Breast epithelium (tissue), 4 donors: ENCODE results near the gene GLT6D1. TPM values are rescaled to one million over a fixed set of nuclear protein-coding genes. Genes with fewer than 3 reads are reported as not detected.
"Not testable (repeated sequence)": the region's sequence is repeated elsewhere in the genome, so short reads cannot be mapped to it uniquely, and the experiment has no call there.

Experiments used
- DNase-seq, 2 donors: peaks; one replicate each; pipeline ENCODE4 v3.0.0-alpha.2; 2019; ENCODE audit warnings: low spot score in 2 of 2
- H3K27ac ChIP-seq, 2 donors: fragments of 200-600 bp; sonication (generic) in 1 of 2; one replicate each; pipeline ENCODE4 v1.5.1; 2016 to 2019; ENCODE audit warnings: mild to moderate bottlenecking in 1 of 2
- H3K27me3 ChIP-seq, 2 donors: fragments of 200-600 bp; sonication (generic) in 1 of 2; one replicate each; pipeline versions ENCODE4 v1.5.1 to v1.6.0; 2017 to 2019; ENCODE audit warnings: control low read depth in 1 of 2, mild to moderate bottlenecking in 1 of 2
- H3K36me3 ChIP-seq: fragments of 200-600 bp; one replicate; pipeline ENCODE4 v1.5.1; 2019
- H3K4me1 ChIP-seq, 2 donors: fragments of 200-600 bp; sonication (generic); one replicate each; pipeline ENCODE4 v1.5.1; 2016 to 2019; ENCODE audit warnings: control low read depth in 1 of 2
- H3K4me3 ChIP-seq, 3 donors: fragments of 200-600 bp; sonication (generic); 1 replicate in 2 of 3; 2 replicates in 1 of 3; pipeline ENCODE4 v1.5.1; 2016 to 2019; ENCODE audit warnings: mild to moderate bottlenecking in 3 of 3, moderate library complexity in 2 of 3
- H3K9me3 ChIP-seq, 2 donors: fragments of 200-600 bp; sonication (generic) in 1 of 2; one replicate each; pipeline ENCODE4 v1.5.1; 2016 to 2019; ENCODE audit warnings: control low read depth in 1 of 2
- CTCF ChIP-seq, 3 donors: fragments of 450-650 bp; IDR thresholded peaks; one replicate each; pipeline ENCODE4 v1.5.1; 2016 to 2017; ENCODE audit warnings: antibody characterized with exemption in 3 of 3, mild to moderate bottlenecking in 3 of 3, moderate library complexity in 3 of 3
- POLR2A ChIP-seq: fragments of 450-650 bp; IDR thresholded peaks from one replicate; pipeline ENCODE4 v1.6.1; 2016; ENCODE audit warnings: antibody characterized with exemption, mild to moderate bottlenecking, moderate library complexity
- POLR2AphosphoS5 ChIP-seq, 3 donors: sonication (generic); formaldehyde crosslinking; IDR thresholded peaks; one replicate each; pipeline ENCODE4 v1.6.1; 2017; ENCODE audit warnings: antibody characterized with exemption in 3 of 3
- intact Hi-C: fragments of 100-400 bp; cut with DNase I; formaldehyde crosslinking; loops from one replicate; pipeline ENCODE4 v1.15.1; 2023; ENCODE audit warnings: low total_unique reads
- total RNA-seq, 3 donors: library from RNA; depleted of rRNA; stranded (reverse); fragments of >200 nt; gene quantifications; one replicate each; pipeline ENCODE4 v1.1.0, GENCODE V29; 2016

GLT6D1 gene
- total RNA-seq, 3 donors from 2014 or later: not detected

- Histone ChIP-seq H3K27ac (no peak overlapping the region), H3K27me3 (peaks cover 0 to 25% of the 10 kb centered on the region in 2 donors), H3K4me1 (no peaks in the 10 kb centered on the region), H3K9me3 (peaks cover 5 to 27% of the 10 kb centered on the region in 2 donors), H3K36me3 (no peaks in the 10 kb centered on the region), H3K4me3 (no peak overlapping the region)
- intact Hi-C loops: no loop called here
- no peak for DNase-seq
- no peak for TF ChIP-seq CTCF (IDR thresholded peaks at IDR 0.05)
- no peak for TF ChIP-seq POLR2A
- no peak for TF ChIP-seq POLR2AphosphoS5 (IDR thresholded peaks at IDR 0.05)
Observed at GRCh38 chr9:135641745-135642144, 2.4 kb upstream of the GLT6D1 start.

GRCh38 chr9:135641047-135641446, 1.7 kb upstream of the GLT6D1 start:
- peaks cover 5 to 22% of the 10 kb centered on the region in 2 donors for H3K9me3 ChIP-seq
- no peak for DNase-seq
- H3K4me1 ChIP-seq: no peaks in the 10 kb centered on the region

GRCh38 chr9:135636930-135637530, 2.3 kb downstream of the GLT6D1 start:
- H3K27me3 ChIP-seq: peaks cover 0 to 55% of the 10 kb centered on the region in 2 donors
- H3K4me3 ChIP-seq, DNase-seq, H3K9me3 ChIP-seq, H3K4me1 ChIP-seq, H3K36me3 ChIP-seq, intact Hi-C loops, H3K27ac ChIP-seq: not testable (repeated sequence)

More at GRCh38 chr9:135641047-135641446, 1.7 kb upstream of the GLT6D1 start:
- Histone ChIP-seq H3K27me3 (peaks cover 0 to 32% of the 10 kb centered on the region in 2 donors), H3K36me3 (no peaks in the 10 kb centered on the region), H3K4me3 (no peak overlapping the region), H3K27ac (no peak overlapping the region)
- intact Hi-C loops: no loop called here
- TF ChIP-seq POLR2A (no peak), POLR2AphosphoS5 (IDR thresholded peaks at IDR 0.05) (no peak), CTCF (IDR thresholded peaks at IDR 0.05) (no peak)

- DNase-seq: no peak
- intact Hi-C loops: no loop called here
- Histone ChIP-seq H3K27me3 (peaks cover 0 to 40% of the 10 kb centered on the region in 2 donors), H3K4me3 (no peak overlapping the region), H3K9me3 (peaks cover 0 to 22% of the 10 kb centered on the region in 2 donors), H3K4me1 (no peaks in the 10 kb centered on the region), H3K36me3 (no peaks in the 10 kb centered on the region), H3K27ac (no peak overlapping the region)
- TF ChIP-seq POLR2AphosphoS5 (IDR thresholded peaks at IDR 0.05) (no peak), POLR2A (no peak), CTCF (IDR thresholded peaks at IDR 0.05) (no peak)
Observed at GRCh38 chr9:135632841-135633240, 6.5 kb downstream of the GLT6D1 start.

GRCh38 chr9:135624282-135624681, 15.1 kb downstream of the GLT6D1 start:
- DNase-seq: no peak
- H3K36me3 ChIP-seq: no peaks in the 10 kb centered on the region
- intact Hi-C loops: no loop called here
- peaks cover 6 to 27% of the 10 kb centered on the region in 2 donors for H3K9me3 ChIP-seq
- no peaks in the 10 kb centered on the region for H3K4me1 ChIP-seq
- peaks cover 0 to 15% of the 10 kb centered on the region in 2 donors for H3K27me3 ChIP-seq
- H3K27ac ChIP-seq: no peak overlapping the region
- TF ChIP-seq POLR2AphosphoS5 (IDR thresholded peaks at IDR 0.05) (no peak), CTCF (IDR thresholded peaks at IDR 0.05) (no peak), POLR2A (no peak)
- no peak overlapping the region for H3K4me3 ChIP-seq
